ENCODE data around the gene GAB4.
"Not testable (repeated sequence)": the region's sequence is repeated elsewhere in the genome, so short reads cannot be mapped to it uniquely, and the experiment has no call there.

Gene GAB4

GRCh38 chr22:17035246-17035645 lies 27.2 kb upstream of the GAB4 start:
- H3K4me3 ChIP-seq (ENCODE audit: low read depth, low read length): no peak overlapping the region
- TF ChIP-seq CTCF (IDR thresholded peaks at IDR 0.05; ENCODE audit: low read depth, low read length): no peak

GRCh38 chr22:17034532-17034931 lies 26.5 kb upstream of the GAB4 start:
- H3K4me3 ChIP-seq (ENCODE audit: low read depth, low read length): not testable (repeated sequence)

GRCh38 chr22:17032277-17032676 lies 24.3 kb upstream of the GAB4 start:
- H3K4me3 ChIP-seq (ENCODE audit: low read depth, low read length): not testable (repeated sequence)

GRCh38 chr22:17024380-17024779 lies 16.4 kb upstream of the GAB4 start:
- H3K4me3 ChIP-seq (ENCODE audit: low read depth, low read length): not testable (repeated sequence)

- not testable (repeated sequence) for H3K4me3 ChIP-seq (ENCODE audit: low read depth, low read length)
Observed at GRCh38 chr22:17015552-17015951, 7.5 kb upstream of the GAB4 start.

- H3K4me3 ChIP-seq (ENCODE audit: low read depth, low read length): not testable (repeated sequence)
Observed at GRCh38 chr22:17014101-17014440, 6.0 kb upstream of the GAB4 start.

- no peak for TF ChIP-seq CTCF (IDR thresholded peaks at IDR 0.05; ENCODE audit: low read depth, low read length)
- no peak overlapping the region for H3K4me3 ChIP-seq (ENCODE audit: low read depth, low read length)
Observed at GRCh38 chr22:17013396-17014100, 5.5 kb upstream of the GAB4 start.

- no peak overlapping the region for H3K4me3 ChIP-seq (ENCODE audit: low read depth, low read length)
- TF ChIP-seq CTCF (IDR thresholded peaks at IDR 0.05; ENCODE audit: low read depth, low read length): no peak
Observed at GRCh38 chr22:17012267-17012666, 4.2 kb upstream of the GAB4 start.

- no peak overlapping the region for H3K4me3 ChIP-seq (ENCODE audit: low read depth, low read length)
- no peak for TF ChIP-seq CTCF (IDR thresholded peaks at IDR 0.05; ENCODE audit: low read depth, low read length)
Observed at GRCh38 chr22:17009640-17010291, 1.7 kb upstream of the GAB4 start.

GRCh38 chr22:17007257-17007656 lies 765 bp downstream of the GAB4 start:
- no peak overlapping the region for H3K4me3 ChIP-seq (ENCODE audit: low read depth, low read length)
- no peak for TF ChIP-seq CTCF (IDR thresholded peaks at IDR 0.05; ENCODE audit: low read depth, low read length)

Measured in WI38 (cell line).